HCT116 (cell line): ENCODE results near the gene FNDC11.

Source experiments
- EGR1 ChIP-seq: IDR thresholded peaks from 2 replicates; pipeline ENCODE4 v1.6.1; 2012; ENCODE audit warnings: low read depth
- EZH2 ChIP-seq: fragments of 200-600 bp; sonication (generic); IDR thresholded peaks from 2 replicates; pipeline ENCODE4 v1.6.1; 2017; ENCODE audit warnings: antibody characterized with exemption, mixed run types
- EZH2phosphoT487 ChIP-seq: fragments of 200-600 bp; IDR thresholded peaks from 2 replicates; pipeline ENCODE4 v1.6.1; 2018; ENCODE audit warnings: antibody characterized with exemption, borderline replicate concordance
- POLR2A ChIP-seq: IDR thresholded peaks from 2 replicates; pipeline ENCODE4 v1.7.0; 2011; ENCODE audit warnings: borderline replicate concordance; ENCODE audit not compliant: insufficient read depth, insufficient read length; ENCODE audit errors: extremely low read depth
- POLR2AphosphoS5 ChIP-seq: IDR thresholded peaks from 2 replicates; pipeline ENCODE4 v1.6.1; 2011; ENCODE audit warnings: mild to moderate bottlenecking, low read depth, low read length, moderate library complexity
- RAD21 ChIP-seq: IDR thresholded peaks from 2 replicates; pipeline ENCODE4 v1.6.1; 2012; ENCODE audit warnings: low read depth, mild to moderate bottlenecking
- SIN3A ChIP-seq: IDR thresholded peaks from 2 replicates; pipeline ENCODE4 v1.6.1; 2012; ENCODE audit warnings: low read depth
- SRF ChIP-seq: IDR thresholded peaks from 2 replicates; pipeline ENCODE4 v1.6.1; 2012; ENCODE audit warnings: low read depth
- YY1 ChIP-seq: IDR thresholded peaks from 2 replicates; pipeline ENCODE4 v1.6.1; 2011; ENCODE audit warnings: low read length, low read depth, moderate library complexity, mild to moderate bottlenecking; ENCODE audit not compliant: insufficient replicate concordance; ENCODE audit errors: extremely low read depth
- ZBTB33 ChIP-seq: IDR thresholded peaks from 2 replicates; pipeline ENCODE4 v1.6.1; 2011; ENCODE audit warnings: mild to moderate bottlenecking, low read length, moderate library complexity; ENCODE audit not compliant: insufficient replicate concordance; ENCODE audit errors: extremely low read depth
- ZNF274 ChIP-seq: fragments of 200-500 bp; sonication (Bioruptor generic); IDR thresholded peaks from 2 replicates; pipeline ENCODE4 v1.6.1; 2014; ENCODE audit warnings: mild to moderate bottlenecking, low read depth, low read length, inconsistent platforms
- TF ChIP-seq, protein P1 (sequence below), 3 experiments: fragments of 200-600 bp in 1 of 3; sonication (generic) in 1 of 3; IDR thresholded peaks in 2 of 3; conservative IDR thresholded peaks in 1 of 3; 2 replicates each; pipeline ENCODE4 v1.5.1; 2012 to 2017; ENCODE audit warnings: low read depth in 2 of 3, low read length in 2 of 3, antibody characterized with exemption in 1 of 3, borderline replicate concordance in 1 of 3, control low read depth in 1 of 3, mild to moderate bottlenecking in 1 of 3, mixed read lengths in 1 of 3, mixed run types in 1 of 3, moderate library complexity in 1 of 3; ENCODE audit not compliant: insufficient read depth in 1 of 3
- TF ChIP-seq, protein P2 (sequence below): IDR thresholded peaks from 2 replicates; pipeline ENCODE4 v1.6.1; 2012
- TF ChIP-seq, protein P3 (sequence below): IDR thresholded peaks from 2 replicates; pipeline ENCODE4 v1.6.1; 2012; ENCODE audit warnings: low read depth

- TF ChIP-seq, protein P1, sequence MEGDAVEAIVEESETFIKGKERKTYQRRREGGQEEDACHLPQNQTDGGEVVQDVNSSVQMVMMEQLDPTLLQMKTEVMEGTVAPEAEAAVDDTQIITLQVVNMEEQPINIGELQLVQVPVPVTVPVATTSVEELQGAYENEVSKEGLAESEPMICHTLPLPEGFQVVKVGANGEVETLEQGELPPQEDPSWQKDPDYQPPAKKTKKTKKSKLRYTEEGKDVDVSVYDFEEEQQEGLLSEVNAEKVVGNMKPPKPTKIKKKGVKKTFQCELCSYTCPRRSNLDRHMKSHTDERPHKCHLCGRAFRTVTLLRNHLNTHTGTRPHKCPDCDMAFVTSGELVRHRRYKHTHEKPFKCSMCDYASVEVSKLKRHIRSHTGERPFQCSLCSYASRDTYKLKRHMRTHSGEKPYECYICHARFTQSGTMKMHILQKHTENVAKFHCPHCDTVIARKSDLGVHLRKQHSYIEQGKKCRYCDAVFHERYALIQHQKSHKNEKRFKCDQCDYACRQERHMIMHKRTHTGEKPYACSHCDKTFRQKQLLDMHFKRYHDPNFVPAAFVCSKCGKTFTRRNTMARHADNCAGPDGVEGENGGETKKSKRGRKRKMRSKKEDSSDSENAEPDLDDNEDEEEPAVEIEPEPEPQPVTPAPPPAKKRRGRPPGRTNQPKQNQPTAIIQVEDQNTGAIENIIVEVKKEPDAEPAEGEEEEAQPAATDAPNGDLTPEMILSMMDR (IDR thresholded peaks at IDR 0.05 in 2 of 3, conservative IDR thresholded peaks at IDR 0.05 in 1 of 3; ENCODE audit: borderline replicate concordance in 1 of 3, insufficient read depth in 1 of 3, low read depth in 2 of 3, low read length in 2 of 3): no peak
- no peak for TF ChIP-seq POLR2A
- no peak for TF ChIP-seq SRF
- no peak; the same call in 1 of the 2 replicates for TF ChIP-seq POLR2AphosphoS5
- no peak for TF ChIP-seq EZH2phosphoT487
- TF ChIP-seq ZBTB33: no peak
- no peak for TF ChIP-seq EZH2
- TF ChIP-seq ZNF274: no peak
- no peak for TF ChIP-seq YY1
- TF ChIP-seq, protein P2, sequence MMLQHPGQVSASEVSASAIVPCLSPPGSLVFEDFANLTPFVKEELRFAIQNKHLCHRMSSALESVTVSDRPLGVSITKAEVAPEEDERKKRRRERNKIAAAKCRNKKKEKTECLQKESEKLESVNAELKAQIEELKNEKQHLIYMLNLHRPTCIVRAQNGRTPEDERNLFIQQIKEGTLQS: no peak
- TF ChIP-seq SIN3A: 0 out of 2 replicates have a peak, but pooled peaks have one; percentile 19
- no peak for TF ChIP-seq RAD21
- TF ChIP-seq, protein P3, sequence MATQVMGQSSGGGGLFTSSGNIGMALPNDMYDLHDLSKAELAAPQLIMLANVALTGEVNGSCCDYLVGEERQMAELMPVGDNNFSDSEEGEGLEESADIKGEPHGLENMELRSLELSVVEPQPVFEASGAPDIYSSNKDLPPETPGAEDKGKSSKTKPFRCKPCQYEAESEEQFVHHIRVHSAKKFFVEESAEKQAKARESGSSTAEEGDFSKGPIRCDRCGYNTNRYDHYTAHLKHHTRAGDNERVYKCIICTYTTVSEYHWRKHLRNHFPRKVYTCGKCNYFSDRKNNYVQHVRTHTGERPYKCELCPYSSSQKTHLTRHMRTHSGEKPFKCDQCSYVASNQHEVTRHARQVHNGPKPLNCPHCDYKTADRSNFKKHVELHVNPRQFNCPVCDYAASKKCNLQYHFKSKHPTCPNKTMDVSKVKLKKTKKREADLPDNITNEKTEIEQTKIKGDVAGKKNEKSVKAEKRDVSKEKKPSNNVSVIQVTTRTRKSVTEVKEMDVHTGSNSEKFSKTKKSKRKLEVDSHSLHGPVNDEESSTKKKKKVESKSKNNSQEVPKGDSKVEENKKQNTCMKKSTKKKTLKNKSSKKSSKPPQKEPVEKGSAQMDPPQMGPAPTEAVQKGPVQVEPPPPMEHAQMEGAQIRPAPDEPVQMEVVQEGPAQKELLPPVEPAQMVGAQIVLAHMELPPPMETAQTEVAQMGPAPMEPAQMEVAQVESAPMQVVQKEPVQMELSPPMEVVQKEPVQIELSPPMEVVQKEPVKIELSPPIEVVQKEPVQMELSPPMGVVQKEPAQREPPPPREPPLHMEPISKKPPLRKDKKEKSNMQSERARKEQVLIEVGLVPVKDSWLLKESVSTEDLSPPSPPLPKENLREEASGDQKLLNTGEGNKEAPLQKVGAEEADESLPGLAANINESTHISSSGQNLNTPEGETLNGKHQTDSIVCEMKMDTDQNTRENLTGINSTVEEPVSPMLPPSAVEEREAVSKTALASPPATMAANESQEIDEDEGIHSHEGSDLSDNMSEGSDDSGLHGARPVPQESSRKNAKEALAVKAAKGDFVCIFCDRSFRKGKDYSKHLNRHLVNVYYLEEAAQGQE: no peak
- no peak for TF ChIP-seq EGR1
Measured at GRCh38 chr20:63525185-63525584, 28.8 kb upstream of the FNDC11 start.
